Stimulated activated CD8-positive, alpha-beta memory T cell treated with anti-CD3 and anti-CD28 coated beads, Interleukin-15, amount 100 ng/mL, for 48 hours (primary cell): ENCODE measurements around the gene IL13.
"Not testable (repeated sequence)": the region's sequence is repeated elsewhere in the genome, so short reads cannot be mapped to it uniquely, and the experiment has no call there.

ENCODE experiments used
- DNase-seq, 2 donors: peaks; one replicate each; pipeline ENCODE4 v3.0.0-alpha.2; 2020; ENCODE audit warnings: low read depth in 2 of 2

IL13 gene

DNA sequence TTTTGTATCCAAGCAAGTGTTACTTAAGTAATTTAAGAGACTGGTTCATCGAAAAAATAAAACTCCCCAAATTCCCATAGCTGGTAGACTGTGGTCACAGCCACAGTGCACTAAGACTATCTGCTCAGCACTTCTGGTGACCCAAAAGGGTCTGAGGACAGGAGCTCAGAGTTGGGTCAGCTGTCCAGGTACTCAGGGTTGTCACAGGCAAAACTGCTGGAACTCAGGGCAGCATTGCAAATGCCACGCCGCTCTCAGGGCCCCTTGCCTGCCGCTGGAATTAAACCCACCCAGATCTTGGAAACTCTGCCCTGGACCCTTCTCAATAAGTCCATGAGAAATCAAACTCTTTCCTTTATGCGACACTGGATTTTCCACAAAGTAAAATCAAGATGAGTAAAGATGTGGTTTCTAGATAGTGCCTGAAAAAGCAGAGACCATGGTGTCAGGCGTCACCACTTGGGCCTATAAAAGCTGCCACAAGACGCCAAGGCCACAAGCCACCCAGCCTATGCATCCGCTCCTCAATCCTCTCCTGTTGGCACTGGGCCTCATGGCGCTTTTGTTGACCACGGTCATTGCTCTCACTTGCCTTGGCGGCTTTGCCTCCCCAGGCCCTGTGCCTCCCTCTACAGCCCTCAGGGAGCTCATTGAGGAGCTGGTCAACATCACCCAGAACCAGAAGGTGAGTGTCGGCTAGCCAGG, at the start of gene IL13:
TSS of gene IL13 (plus strand) at position 498 of the 705 bp plus-strand sequence. CDS start at position 512, 14 bp downstream.
- no peak for DNase-seq

DNA sequence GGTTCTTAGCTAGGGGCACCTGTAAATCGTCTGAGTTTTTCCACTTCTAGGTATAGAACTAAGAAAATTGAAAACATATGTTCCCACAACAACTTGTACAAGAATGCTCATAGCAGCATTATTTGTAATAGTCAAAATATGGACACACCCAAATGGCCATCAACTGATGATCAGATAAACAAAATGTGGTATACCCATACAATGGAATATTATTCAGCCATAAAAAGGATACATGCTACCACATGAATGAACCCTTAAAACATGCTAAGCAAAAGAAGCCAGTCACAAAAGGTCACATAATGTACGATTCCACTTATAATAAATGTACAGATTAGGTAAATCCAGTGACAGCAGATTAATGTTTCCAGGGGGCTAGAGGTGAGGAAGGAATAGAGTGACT, 46.0 kb upstream of the IL13 start:
- no peak for DNase-seq

DNA sequence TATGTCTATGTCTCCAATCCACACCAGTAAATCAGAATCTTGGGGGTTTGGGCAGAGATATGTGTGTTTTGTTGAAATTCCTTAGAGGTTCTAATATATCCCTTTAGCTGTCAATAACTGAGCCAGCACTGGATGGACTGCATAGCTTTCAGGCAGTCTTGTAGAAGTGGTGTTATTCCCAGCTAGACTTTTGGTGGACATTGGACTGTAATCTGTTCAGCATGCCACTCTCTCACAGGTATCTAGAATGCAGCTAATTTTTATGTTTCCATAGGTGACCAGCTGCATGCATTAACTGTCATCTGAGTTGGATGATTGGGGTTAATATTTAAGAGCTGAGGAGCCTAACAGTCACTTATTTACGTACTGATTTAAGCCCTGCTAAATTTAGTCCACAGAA, 45.1 kb upstream of the IL13 start:
- DNase-seq = no peak

DNA sequence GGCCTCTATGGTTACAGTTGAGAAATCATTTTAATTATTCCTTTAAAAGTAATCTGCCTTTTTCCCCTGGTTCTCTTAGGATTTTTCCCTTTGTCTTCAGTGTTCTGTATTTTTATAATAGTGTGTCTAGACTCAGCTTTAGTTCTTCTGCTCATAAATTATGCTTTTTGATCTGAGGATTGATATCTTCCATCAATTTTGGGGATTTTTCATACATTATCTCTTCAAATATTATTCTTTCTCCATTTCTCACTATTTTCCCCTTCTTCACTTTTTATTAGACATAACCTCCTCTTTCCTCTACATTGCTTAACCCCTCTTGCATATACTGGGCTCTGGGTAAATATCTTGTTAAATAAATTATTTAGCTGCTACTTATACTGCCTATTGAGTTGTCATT, 36.3 kb upstream of the IL13 start:
- DNase-seq = no peak

DNA sequence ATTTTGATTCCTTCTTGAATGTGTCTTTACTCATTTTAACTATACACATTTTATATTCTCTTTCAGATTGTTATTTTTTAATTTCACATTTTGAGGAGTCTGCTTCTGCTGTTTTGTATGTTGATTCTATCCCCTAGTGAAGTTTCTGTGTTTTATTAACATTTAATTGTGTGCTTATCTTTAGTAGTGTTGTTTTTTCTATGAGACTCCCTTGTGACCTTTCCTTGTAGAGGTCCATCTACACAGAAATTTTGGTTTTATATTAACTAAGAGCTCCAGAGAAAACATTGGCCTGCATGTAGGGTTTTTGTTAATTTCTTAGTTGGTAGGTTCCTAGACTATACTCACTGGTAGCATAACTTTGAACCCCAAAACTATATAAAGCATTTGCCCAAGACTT, 35.4 kb upstream of the IL13 start:
- no peak for DNase-seq

DNA sequence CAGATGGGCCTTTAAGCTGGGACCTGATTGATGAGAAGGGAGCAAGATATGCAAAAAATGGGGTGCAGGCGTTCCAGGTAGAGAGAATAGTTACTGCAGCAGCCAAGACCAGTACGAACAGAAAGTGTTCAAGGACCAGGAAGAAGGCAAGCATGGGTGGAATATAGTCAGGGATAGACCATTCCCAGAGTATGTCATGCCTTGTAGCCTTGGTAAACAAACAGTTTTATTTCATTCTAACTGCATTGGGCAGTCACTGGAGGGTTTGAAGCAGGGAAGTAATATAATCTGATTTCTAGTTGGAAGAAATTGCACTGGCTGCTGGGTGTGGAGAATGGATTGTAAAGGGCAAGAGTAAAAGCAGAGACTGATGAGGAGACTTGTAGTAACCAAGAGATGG, 30.5 kb upstream of the IL13 start:
- no peak for DNase-seq

DNA sequence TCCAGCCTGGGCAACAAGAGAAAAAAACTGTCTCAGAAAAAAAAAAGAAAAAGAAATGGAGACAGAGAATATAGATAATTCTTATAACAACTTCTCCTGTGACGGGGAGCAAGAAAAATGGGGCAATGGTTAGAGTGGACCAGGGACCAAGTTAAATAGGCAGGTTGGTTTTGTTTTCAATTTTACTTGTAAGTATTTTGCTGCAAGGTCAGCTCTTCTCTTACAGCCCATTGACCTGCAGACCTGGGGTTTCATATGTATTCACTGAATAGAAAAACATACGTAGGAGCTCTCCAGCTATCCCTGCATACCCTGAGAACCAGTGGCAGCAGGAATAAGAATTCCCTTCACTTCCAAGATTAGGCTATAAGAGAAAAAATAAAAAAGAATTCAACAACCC, 29.2 kb upstream of the IL13 start:
- DNase-seq = no peak

DNA sequence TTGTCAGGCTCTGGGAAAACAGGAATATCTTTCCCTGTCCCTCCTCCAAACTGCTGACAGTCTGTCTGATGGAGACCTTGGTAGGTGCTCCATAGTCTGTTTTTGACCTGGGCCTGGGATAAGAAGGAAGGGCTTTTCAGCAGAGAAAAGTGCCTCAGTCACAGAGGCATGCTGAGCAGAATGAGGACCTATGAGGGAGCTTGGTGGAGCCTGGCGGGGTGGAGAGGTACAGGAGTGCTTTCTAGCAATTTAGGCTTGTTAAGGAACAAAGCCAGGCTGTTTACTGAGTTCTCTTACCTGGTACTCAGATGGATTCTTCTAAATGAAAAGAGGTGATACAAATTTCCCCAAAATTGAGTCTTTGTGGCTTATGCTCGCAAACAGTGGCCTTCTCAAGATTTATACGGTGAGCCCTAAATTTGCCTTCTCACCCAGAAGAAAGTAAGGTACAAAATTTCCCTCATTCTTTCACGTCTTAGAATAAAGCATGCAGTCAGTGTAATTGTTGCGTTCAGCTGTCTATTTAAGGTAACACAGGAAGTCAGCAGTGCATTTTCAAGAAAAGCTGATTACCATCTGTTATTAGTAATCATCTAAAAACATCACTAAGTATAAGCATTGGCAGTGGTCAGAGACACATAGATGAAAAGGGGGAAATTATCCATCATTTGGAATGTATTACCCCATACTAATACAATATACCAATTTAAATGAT, 28.6 kb upstream of the IL13 start:
- DNase-seq = no peak

DNA sequence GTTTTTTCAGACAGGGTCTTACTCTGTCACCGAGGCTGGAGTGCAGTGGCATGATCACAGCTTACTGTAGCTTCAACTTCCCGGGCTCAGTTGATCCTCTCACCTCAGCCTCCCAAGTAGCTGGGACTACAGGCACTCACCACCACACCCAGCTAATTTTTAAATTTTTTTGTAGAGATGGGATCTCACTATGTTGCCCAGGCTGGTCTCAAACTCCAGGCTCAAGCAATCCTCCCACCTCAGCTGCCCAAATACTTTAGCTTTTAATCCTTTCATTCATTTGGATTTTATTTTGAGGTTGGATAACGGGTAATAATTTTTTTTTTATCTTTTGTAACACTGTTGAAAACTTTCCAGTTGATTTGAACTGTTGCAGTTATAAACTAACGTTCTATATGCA, 24.4 kb upstream of the IL13 start:
- not testable (repeated sequence) for DNase-seq

DNA sequence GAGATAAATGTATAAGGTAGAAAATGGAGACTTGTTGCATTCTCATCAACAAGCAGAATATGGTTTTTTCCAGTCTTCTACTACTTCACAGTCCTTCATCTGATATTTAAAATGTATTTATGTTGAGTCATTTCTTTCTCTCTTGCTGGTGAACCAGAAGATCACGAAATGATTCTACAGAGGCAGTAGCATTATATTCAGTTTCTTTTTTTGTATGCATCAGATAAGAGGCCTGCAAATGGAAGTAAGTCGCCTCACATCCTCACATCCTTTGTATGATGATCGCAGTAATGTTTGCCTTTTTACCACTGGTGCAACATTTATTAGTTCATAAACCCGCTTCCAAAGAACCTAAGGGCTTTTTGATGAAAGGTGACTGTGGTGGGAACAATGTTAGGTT, 22.1 kb upstream of the IL13 start:
- no peak for DNase-seq

DNA sequence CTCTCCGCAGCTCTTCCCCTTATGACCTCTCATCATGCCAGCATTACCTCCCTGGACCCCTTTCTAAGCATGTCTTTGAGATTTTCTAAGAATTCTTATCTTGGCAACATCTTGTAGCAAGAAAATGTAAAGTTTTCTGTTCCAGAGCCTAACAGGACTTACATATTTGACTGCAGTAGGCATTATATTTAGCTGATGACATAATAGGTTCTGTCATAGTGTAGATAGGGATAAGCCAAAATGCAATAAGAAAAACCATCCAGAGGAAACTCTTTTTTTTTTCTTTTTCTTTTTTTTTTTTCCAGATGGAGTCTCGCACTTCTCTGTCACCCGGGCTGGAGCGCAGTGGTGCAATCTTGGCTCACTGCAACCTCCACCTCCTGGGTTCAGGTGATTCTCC, 20.7 kb upstream of the IL13 start:
- DNase-seq = no peak

DNA sequence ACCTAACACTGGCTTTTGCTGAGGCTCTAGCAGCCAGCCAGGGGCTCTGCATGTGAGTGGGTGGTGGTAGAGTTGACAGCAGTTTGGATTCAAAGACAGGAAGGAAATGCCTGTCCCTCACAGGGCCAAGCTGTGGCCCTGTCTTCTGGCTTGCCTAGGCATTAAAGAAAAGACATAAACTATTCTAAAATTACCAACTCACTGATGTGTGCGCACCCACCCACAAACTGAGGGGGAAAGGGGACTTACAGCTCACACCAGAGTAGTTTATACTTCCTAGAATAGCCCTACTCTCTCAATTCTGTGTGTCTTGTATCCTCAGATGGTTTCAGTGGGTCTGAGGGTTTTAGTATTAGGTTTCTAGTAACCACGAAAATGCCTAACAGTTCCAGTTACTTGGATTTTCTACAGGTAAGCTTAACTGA, 18.3 kb upstream of the IL13 start:
- DNase-seq = peak in 1 of 2 donors; percentile 48

DNA sequence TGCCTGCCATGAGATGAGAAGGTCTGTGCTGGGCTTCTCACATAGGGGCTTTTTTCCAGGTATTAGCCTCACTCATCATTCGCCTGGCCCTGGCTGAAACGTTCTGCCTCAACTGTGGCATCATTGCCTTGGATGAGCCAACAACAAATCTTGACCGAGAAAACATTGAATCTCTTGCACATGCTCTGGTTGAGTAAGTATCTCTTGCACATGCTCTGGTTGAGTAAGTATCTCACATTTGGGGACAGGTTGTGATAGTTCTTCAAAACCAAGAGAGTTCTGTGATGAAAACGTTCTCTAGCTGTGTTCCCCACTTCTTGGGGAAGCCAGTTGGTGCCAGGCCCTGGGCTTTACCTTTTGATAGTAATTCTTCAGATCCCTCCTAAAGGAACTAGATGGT, 17.4 kb upstream of the IL13 start:
- DNase-seq = no peak

DNA sequence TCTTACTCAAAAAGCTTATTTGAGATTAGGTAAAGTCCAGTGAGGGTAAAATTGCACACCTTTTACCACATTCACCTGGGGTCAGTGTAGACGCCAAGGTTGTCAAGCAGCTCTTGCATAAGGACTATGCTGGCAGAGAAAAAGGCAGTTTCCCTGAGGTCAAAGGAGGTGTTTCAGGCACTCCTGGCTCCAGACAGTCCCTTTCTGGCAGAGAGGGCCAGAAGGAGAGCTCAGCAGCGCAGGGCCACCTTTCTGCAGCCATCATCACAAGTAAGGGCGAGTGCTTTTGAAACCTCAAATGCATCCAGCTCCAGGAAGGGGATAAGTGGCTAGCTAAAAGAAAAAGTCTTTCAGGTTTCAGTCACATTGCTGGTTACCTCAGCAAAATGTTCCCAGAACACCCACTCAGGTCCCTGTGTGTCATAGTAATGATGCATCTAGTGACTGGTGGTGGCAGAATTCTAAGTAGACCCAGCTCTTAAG, 16.7 kb upstream of the IL13 start:
- DNase-seq = no peak

DNA sequence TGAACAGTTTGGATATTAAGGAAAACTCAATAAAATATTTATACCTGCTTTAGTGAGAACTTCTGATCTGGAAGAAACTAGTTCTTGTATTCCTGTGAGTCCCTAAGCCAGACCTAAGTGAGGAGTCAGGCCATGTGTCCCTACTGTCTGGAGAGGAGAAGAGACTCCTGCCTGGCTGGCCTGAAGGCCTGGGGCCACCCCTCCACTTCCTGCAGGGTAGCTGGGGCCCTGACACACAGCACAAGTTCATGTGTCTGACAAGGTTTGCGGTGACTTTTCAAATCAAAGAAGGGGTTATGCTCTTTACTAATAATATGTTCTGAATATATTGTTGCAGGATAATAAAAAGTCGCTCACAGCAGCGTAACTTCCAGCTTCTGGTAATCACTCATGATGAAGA, 16.1 kb upstream of the IL13 start:
- no peak for DNase-seq

DNA sequence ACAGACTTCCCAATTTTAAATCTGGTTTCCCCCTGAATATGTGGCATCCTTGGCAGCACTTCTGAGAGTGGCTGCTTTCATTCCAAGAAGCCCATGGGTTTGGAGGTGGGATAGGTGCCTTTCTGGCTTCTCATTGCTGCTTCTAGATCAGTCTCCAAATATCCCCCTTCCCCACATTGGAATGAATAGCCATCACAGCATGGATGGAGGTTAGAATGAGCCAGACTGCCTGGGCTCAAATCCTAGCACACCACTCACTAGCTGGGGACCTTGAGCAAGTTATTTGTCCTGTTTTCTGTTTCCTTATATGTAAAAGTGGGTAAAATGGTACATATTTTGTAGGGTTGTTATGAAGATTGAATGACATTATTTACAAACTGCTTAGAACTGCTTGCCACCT, 13.8 kb upstream of the IL13 start:
- no peak for DNase-seq

DNA sequence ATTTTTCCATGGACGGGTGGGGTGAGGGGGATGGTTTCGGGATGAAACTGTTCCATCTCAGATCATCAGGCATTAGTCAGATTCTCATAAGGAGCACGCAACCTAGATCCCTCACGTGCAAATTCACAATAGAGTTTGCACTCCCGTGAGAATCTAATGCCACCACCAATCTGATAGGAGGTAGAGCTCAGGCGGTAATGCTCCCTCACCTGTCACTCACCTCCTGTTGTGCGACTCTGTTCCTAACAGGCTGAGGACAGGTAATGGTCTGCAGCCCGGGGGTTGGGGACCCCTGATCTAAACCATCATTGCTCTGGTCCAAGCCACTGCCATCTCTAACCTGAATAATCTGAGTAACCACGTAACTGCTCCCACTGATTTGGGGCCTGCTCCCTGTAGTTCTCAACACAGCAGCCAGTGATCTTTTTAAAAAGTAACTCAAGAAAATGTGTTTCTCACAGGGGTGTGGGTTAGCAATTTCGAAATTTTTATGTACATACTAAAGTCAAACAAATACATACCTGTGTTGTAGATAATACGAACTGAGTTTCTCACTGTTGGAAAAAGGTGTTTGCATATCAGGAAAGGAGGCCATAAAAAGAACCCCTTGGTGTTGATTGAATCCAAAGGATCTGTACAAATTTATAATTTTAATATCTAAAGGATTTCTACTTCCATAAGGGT, 11.2 kb upstream of the IL13 start:
- no peak for DNase-seq

DNA sequence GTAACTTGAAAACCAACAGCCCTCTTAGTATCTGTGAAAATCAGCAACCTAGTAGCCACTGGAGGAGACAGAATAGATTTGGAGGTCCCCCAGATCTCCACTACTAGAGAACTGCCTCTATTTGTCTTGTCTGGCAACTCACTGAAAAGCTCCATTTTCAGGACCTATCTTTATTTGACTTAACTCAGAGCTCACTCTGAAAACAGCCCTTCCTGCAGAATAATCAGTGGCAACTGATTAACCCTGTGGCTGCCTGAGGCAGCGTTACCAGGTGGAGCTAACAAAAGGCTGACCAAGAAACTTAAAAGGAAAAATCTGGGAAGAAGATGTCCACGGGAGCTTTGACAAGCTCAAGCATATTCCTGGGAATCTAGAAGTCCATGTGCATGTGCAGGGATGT, 10.5 kb upstream of the IL13 start:
- no peak for DNase-seq

DNA sequence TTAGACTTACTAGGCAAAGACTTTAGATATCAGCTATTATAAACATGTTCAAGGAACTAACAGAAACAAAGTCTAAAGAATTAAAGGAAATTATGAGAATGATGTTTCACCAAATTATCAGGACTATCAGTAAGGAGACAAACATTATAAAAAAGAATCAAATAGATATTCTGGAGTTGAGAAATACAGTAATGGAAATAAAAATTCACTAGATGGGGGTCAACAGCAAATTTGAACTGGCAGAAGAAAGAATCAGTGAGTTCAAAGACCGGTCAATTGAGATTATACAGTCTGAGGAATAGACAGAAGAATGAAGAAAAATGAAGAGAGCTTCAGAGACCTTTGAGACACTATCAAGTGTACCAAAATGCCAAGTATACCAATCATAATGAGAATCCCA, 9.6 kb upstream of the IL13 start:
- no peak for DNase-seq

DNA sequence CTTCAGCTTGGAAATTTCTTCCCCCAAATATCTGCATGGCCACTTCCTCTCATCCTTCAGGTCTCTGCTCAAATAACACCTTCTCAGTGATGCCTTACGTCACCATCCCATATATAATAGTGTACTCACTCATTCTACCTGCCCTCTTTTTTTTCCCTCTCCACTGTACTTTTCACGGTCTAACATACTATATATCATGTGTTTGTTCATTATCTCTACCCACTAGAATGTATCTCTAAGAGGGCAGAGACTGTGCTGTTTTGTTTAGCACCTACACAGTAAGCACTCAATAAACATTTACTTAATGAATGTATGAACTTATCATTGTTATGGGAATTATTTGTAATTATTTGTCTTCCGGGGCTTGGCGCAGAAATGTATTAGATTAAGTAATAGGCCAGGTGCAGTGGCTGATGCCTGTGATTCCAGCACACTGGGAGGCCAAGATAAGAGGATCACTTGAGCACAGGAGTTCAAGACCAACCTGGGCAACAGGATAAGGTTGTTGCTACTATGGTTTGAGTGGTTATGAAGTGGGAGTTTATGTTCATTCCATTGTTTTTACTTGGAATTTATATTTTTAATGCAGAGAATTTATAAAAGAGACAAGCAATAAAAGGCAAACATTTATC, 6.0 kb upstream of the IL13 start:
- no peak for DNase-seq

DNA sequence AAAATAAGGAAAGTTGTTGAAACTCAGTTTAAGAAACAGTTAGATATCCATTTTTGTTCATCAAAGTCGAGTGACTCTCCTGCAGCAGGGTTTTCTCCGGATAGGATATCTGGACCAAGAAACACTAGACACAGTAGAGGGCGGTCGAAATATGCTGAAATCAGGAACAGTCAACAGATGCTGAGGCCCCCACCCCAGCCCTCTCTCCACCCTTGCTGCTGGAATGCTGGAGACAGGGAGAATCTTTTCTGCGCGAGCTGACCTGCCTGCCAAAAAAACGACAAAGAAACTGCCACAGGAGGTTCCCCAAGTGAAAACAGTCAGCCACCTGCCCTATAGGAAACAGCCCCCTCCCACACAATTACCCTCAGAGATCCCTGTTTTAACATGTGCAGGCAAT, 4.3 kb upstream of the IL13 start:
- DNase-seq = no peak
